Neural progenitor cell (in vitro differentiated cells): ENCODE results near the gene RBP5.

Source experiments
- CTCF ChIP-seq: fragments of 200-600 bp; sonication (generic); IDR thresholded peaks from 2 replicates; pipeline ENCODE4 v1.5.1; 2017; ENCODE audit warnings: antibody characterized with exemption, mild to moderate bottlenecking
- EZH2 ChIP-seq: fragments of 200-600 bp; sonication (generic); IDR thresholded peaks from 2 replicates; pipeline ENCODE4 v1.6.1; 2017; ENCODE audit warnings: antibody characterized with exemption, mild to moderate bottlenecking, moderate library complexity

- TF ChIP-seq CTCF (no peak), EZH2 (no peak)
Observed at GRCh38 chr12:7073946-7074345, 54.7 kb downstream of the RBP5 start.
